HCT116 (cell line): ENCODE results near the gene DHH. TPM values are rescaled to one million over a fixed set of nuclear protein-coding genes. Genes with fewer than 3 reads are reported as not detected.

Experiments
- ATAC-seq: fragments of 200-7000 bp; cut with Tn5 transposase; 2 replicates; pipeline ENCODE4 v1.9.1; 2020; ENCODE audit warnings: mild to moderate bottlenecking, moderate library complexity
- BruUV-seq: library from RNA; stranded (reverse); fragments of 400-500 nt; replicated peaks from 2 replicates; lab custom pipeline; 2021; lab: Mats Ljungman, UMichigan
- CTCF ChIA-PET: fragments of 300-600 bp; sonication (Branson Sonifier 250); formaldehyde crosslinking; loops from one replicate; lab custom pipeline; 2021; ENCODE audit warnings: antibody characterized with exemption; lab: Charles Lee
- POLR2A ChIA-PET: fragments of 300-600, 350-600 bp; sonication (Branson Sonifier 250); formaldehyde crosslinking; loops from one replicate; lab custom pipeline; 2021; ENCODE audit warnings: antibody characterized with exemption; lab: Charles Lee
- RAD21 ChIA-PET, 2 experiments: fragments of 300-600 bp; sonication (Branson Sonifier 250); formaldehyde crosslinking; loops; one replicate each; lab custom pipeline; 2023; ENCODE audit warnings: low total read pairs in 2 of 2; ENCODE audit not compliant: uncharacterized antibody in 2 of 2, unreplicated experiment in 2 of 2, low non-redundant PET in 1 of 2; lab: Charles Lee
- DNase-seq: peaks from one replicate; pipeline ENCODE4 v3.0.0-alpha.2; 2010; ENCODE audit warnings: low read depth, low spot score
- H2AFZ ChIP-seq: fragments of 200-600 bp; shearing (Covaris generic), sonication (generic); 2 replicates; pipeline ENCODE4 v1.6.1; 2017; ENCODE audit warnings: low read depth, mixed run types, mixed read lengths, antibody characterized with exemption, low read length; ENCODE audit not compliant: poor library complexity, severe bottlenecking
- H3K27ac ChIP-seq: 2 replicates; pipeline ENCODE4 v1.5.1; 2012; ENCODE audit warnings: low read depth, low read length
- H3K27me3 ChIP-seq: fragments of 200-600 bp; sonication (generic); 2 replicates; pipeline ENCODE4 v1.6.1; 2016; ENCODE audit warnings: mixed run types, low read length, mixed read lengths; ENCODE audit not compliant: insufficient read depth
- H3K36me3 ChIP-seq, 2 experiments: fragments of 200-500 bp in 1 of 2; fragments of 200-600 bp in 1 of 2; sonication (Bioruptor generic) in 1 of 2; sonication (generic) in 1 of 2; 2 replicates each; pipeline versions ENCODE4 v1.5.1 to v1.6.1; 2014 to 2016; ENCODE audit warnings: low read length in 2 of 2, inconsistent platforms in 1 of 2, mixed read lengths in 1 of 2, mixed run types in 1 of 2; ENCODE audit not compliant: insufficient read depth in 2 of 2, control insufficient read depth in 1 of 2
- H3K4me1 ChIP-seq, 2 experiments: fragments of 200-600 bp in 1 of 2; sonication (generic) in 1 of 2; 2 replicates each; pipeline versions ENCODE4 v1.5.1 to v1.6.1; 2012 to 2017; ENCODE audit warnings: low read length in 2 of 2, inconsistent platforms in 1 of 2, mild to moderate bottlenecking in 1 of 2, mixed read lengths in 1 of 2, mixed run types in 1 of 2, moderate library complexity in 1 of 2; ENCODE audit not compliant: insufficient read depth in 2 of 2, control insufficient read depth in 1 of 2
- H3K4me2 ChIP-seq: fragments of 200-600 bp; sonication (generic); 2 replicates; pipeline ENCODE4 v1.6.1; 2017; ENCODE audit warnings: mixed run types, low read length, mixed read lengths
- H3K4me3 ChIP-seq, 2 experiments: fragments of 200-600 bp in 1 of 2; sonication (generic) in 1 of 2; replicated peaks in 1 of 2; 2 replicates each; pipeline ENCODE4 v1.5.1; 2011 to 2016; ENCODE audit warnings: low read length in 2 of 2, control low read depth in 1 of 2, low read depth in 1 of 2, mild to moderate bottlenecking in 1 of 2, mixed read lengths in 1 of 2, mixed run types in 1 of 2
- H3K79me2 ChIP-seq: fragments of 200-600 bp; sonication (generic); 2 replicates; pipeline ENCODE4 v1.6.1; 2017; ENCODE audit warnings: mild to moderate bottlenecking, mixed run types, low read length, moderate library complexity, mixed read lengths; ENCODE audit not compliant: insufficient read depth
- H3K9ac ChIP-seq: fragments of 200-600 bp; sonication (generic); 2 replicates; pipeline ENCODE4 v1.6.1; 2016; ENCODE audit warnings: low read length, mixed read lengths
- H3K9me2 ChIP-seq: fragments of 200-600 bp; sonication (generic), shearing (Covaris generic); 2 replicates; pipeline ENCODE4 v1.6.1; 2017; ENCODE audit warnings: mixed run types, mild to moderate bottlenecking, moderate library complexity; ENCODE audit not compliant: insufficient read depth
- H3K9me3 ChIP-seq, 2 experiments: fragments of 200-500 bp in 1 of 2; fragments of 200-600 bp in 1 of 2; sonication (Bioruptor generic) in 1 of 2; sonication (generic) in 1 of 2; 2 replicates each; pipeline ENCODE4 v1.6.1; 2014 to 2017; ENCODE audit warnings: low read length in 2 of 2, mixed read lengths in 2 of 2, inconsistent platforms in 1 of 2, low read depth in 1 of 2, mild to moderate bottlenecking in 1 of 2, mixed run types in 1 of 2, moderate library complexity in 1 of 2; ENCODE audit not compliant: control insufficient read depth in 1 of 2, insufficient read depth in 1 of 2
- H4K20me1 ChIP-seq: fragments of 200-600 bp; sonication (generic), shearing (Covaris generic); 2 replicates; pipeline ENCODE4 v1.6.1; 2017; ENCODE audit warnings: mixed run types, mild to moderate bottlenecking, moderate library complexity; ENCODE audit not compliant: insufficient read depth
- CBX3 ChIP-seq: IDR thresholded peaks from 2 replicates; pipeline ENCODE4 v1.6.1; 2012; ENCODE audit warnings: low read depth
- CEBPB ChIP-seq: IDR thresholded peaks from 2 replicates; pipeline ENCODE4 v1.6.1; 2012; ENCODE audit warnings: low read depth
- EGR1 ChIP-seq: IDR thresholded peaks from 2 replicates; pipeline ENCODE4 v1.6.1; 2012; ENCODE audit warnings: low read depth
- POLR2A ChIP-seq: IDR thresholded peaks from 2 replicates; pipeline ENCODE4 v1.7.0; 2011; ENCODE audit warnings: borderline replicate concordance; ENCODE audit not compliant: insufficient read depth, insufficient read length; ENCODE audit errors: extremely low read depth
- POLR2AphosphoS5 ChIP-seq: IDR thresholded peaks from 2 replicates; pipeline ENCODE4 v1.6.1; 2011; ENCODE audit warnings: mild to moderate bottlenecking, low read depth, low read length, moderate library complexity
- RAD21 ChIP-seq: IDR thresholded peaks from 2 replicates; pipeline ENCODE4 v1.6.1; 2012; ENCODE audit warnings: low read depth, mild to moderate bottlenecking
- SRF ChIP-seq: IDR thresholded peaks from 2 replicates; pipeline ENCODE4 v1.6.1; 2012; ENCODE audit warnings: low read depth
- YY1 ChIP-seq: IDR thresholded peaks from 2 replicates; pipeline ENCODE4 v1.6.1; 2011; ENCODE audit warnings: low read length, low read depth, moderate library complexity, mild to moderate bottlenecking; ENCODE audit not compliant: insufficient replicate concordance; ENCODE audit errors: extremely low read depth
- intact Hi-C: fragments of 100-400 bp; cut with micrococcal nuclease; formaldehyde crosslinking; loops from 2 replicates; pipeline ENCODE4 v1.10.0; 2022
- total RNA-seq: library from RNA; stranded (reverse); gene quantifications from one replicate; pipeline ENCODE4 v1.2.1, GENCODE V29; 2021; ENCODE audit not compliant: unreplicated experiment
- TF ChIP-seq, protein P1 (sequence below), 3 experiments: fragments of 200-600 bp in 1 of 3; sonication (generic) in 1 of 3; IDR thresholded peaks in 2 of 3; conservative IDR thresholded peaks in 1 of 3; 2 replicates each; pipeline ENCODE4 v1.5.1; 2012 to 2017; ENCODE audit warnings: low read depth in 2 of 3, low read length in 2 of 3, antibody characterized with exemption in 1 of 3, borderline replicate concordance in 1 of 3, control low read depth in 1 of 3, mild to moderate bottlenecking in 1 of 3, mixed read lengths in 1 of 3, mixed run types in 1 of 3, moderate library complexity in 1 of 3; ENCODE audit not compliant: insufficient read depth in 1 of 3
- TF ChIP-seq, protein P2 (sequence below): IDR thresholded peaks from 2 replicates; pipeline ENCODE4 v1.6.1; 2012

DHH gene
- total RNA-seq, 1 experiment from 2014 or later = 0.22 TPM

DNA sequence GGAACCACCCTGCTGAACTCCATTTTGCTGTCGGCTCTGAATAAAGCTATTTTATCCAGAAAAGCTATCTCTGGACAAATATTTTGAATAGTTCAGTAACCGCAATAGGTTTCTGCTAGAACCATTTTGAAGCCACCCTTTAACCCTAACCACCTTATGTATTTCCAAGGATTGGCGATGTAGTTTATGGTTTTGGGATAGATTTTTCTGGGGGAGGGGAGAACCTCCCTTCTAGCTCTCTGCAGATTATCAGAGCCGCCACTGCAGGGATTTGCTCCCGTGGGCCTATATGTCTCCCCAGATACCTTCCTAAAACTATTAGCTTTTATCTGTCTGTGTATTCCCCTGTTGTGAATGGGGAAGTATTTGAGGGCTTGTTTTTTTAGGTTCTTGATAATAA, 38.4 kb upstream of the DHH start:
- Histone ChIP-seq H3K4me3 (no peak overlapping the region), H3K4me2 (peak overlapping the region; percentile 88; the same call in 1 of the 2 replicates), H3K36me3 (peaks cover 9 to 19% of the 10 kb centered on the region in 2 experiments), H3K9me3 (no peaks in the 10 kb centered on the region), H3K4me1 (peaks cover 12 to 37% of the 10 kb centered on the region in 2 experiments; a peak in 3 of 4 replicates), H2AFZ (no peak overlapping the region), H3K9me2 (no peaks in the 10 kb centered on the region), H3K27me3 (no peaks in the 10 kb centered on the region), H3K9ac (0 out of 2 replicates have a peak overlapping the region, but pooled peaks have one; percentile 73), H4K20me1 (peaks cover 14% of the 10 kb centered on the region; the same call in 1 of the 2 replicates), H3K27ac (no peak overlapping the region), H3K79me2 (peaks cover 50% of the 10 kb centered on the region)
- TF ChIP-seq EGR1 (no peak), POLR2AphosphoS5 (no peak), YY1 (no peak), SRF (no peak), CEBPB (no peak), CBX3 (no peak), RAD21 (no peak), POLR2A (no peak)
- TF ChIP-seq, protein P1, sequence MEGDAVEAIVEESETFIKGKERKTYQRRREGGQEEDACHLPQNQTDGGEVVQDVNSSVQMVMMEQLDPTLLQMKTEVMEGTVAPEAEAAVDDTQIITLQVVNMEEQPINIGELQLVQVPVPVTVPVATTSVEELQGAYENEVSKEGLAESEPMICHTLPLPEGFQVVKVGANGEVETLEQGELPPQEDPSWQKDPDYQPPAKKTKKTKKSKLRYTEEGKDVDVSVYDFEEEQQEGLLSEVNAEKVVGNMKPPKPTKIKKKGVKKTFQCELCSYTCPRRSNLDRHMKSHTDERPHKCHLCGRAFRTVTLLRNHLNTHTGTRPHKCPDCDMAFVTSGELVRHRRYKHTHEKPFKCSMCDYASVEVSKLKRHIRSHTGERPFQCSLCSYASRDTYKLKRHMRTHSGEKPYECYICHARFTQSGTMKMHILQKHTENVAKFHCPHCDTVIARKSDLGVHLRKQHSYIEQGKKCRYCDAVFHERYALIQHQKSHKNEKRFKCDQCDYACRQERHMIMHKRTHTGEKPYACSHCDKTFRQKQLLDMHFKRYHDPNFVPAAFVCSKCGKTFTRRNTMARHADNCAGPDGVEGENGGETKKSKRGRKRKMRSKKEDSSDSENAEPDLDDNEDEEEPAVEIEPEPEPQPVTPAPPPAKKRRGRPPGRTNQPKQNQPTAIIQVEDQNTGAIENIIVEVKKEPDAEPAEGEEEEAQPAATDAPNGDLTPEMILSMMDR (IDR thresholded peaks at IDR 0.05 in 2 of 3, conservative IDR thresholded peaks at IDR 0.05 in 1 of 3; ENCODE audit: borderline replicate concordance in 1 of 3, insufficient read depth in 1 of 3, low read depth in 2 of 3, low read length in 2 of 3) = no peak
- TF ChIP-seq, protein P2, sequence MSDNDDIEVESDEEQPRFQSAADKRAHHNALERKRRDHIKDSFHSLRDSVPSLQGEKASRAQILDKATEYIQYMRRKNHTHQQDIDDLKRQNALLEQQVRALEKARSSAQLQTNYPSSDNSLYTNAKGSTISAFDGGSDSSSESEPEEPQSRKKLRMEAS = no peak
- BruUV-seq = no TSS peak
- ATAC-seq = no peak
- ChIA-PET RAD21 (no interaction called here), POLR2A (interaction anchor here (0.8 to 1.2 kb wide), 2 partner anchors 60 to 131 kb away, joined by 3 read pairs; no protein-coding TSS in a partner anchor), CTCF (no interaction called here)
- no peak for DNase-seq
- intact Hi-C loops = loop anchor here (10.0 kb wide), 1 partner anchor 102 kb away; no protein-coding TSS in a partner anchor
